Loucy (cell line): ENCODE measurements around the gene ADGRB3.

Experiments used
- H2AFZ ChIP-seq: fragments of 200-600 bp; sonication (generic); 2 replicates; pipeline ENCODE4 v1.6.0; 2016; ENCODE audit warnings: antibody characterized with exemption, mild to moderate bottlenecking, low read length, moderate library complexity
- H3F3A ChIP-seq: fragments of 200-600 bp; 2 replicates; pipeline ENCODE4 v1.6.0; 2016; ENCODE audit warnings: antibody characterized with exemption, low read depth, mild to moderate bottlenecking
- H3K27me3 ChIP-seq: fragments of 200-600 bp; sonication (generic); 2 replicates; pipeline ENCODE4 v1.6.1; 2014; ENCODE audit warnings: low read length, mild to moderate bottlenecking; ENCODE audit not compliant: insufficient read depth, poor library complexity, severe bottlenecking
- H3K36me3 ChIP-seq: fragments of 200-600 bp; sonication (generic); 2 replicates; pipeline ENCODE4 v1.6.1; 2016; ENCODE audit warnings: low read length; ENCODE audit not compliant: insufficient read depth
- H3K4me1 ChIP-seq: fragments of 200-600 bp; sonication (generic); 2 replicates; pipeline ENCODE4 v1.5.1; 2014; ENCODE audit warnings: low read length, mild to moderate bottlenecking; ENCODE audit not compliant: insufficient read depth, poor library complexity, severe bottlenecking
- H3K4me2 ChIP-seq: fragments of 200-600 bp; sonication (generic); 2 replicates; pipeline ENCODE4 v1.6.0; 2014; ENCODE audit warnings: antibody characterized with exemption, low read length, low read depth, mild to moderate bottlenecking; ENCODE audit not compliant: poor library complexity, severe bottlenecking
- H3K4me3 ChIP-seq: fragments of 200-600 bp; sonication (generic); 2 replicates; pipeline ENCODE4 v1.5.1; 2014; ENCODE audit warnings: low read length, mild to moderate bottlenecking, mixed read lengths; ENCODE audit not compliant: poor library complexity, severe bottlenecking
- H3K79me2 ChIP-seq: fragments of 200-600 bp; sonication (generic); 2 replicates; pipeline ENCODE4 v1.6.1; 2014; ENCODE audit warnings: low read length; ENCODE audit not compliant: insufficient read depth
- H3K9ac ChIP-seq: fragments of 200-600 bp; sonication (generic); 2 replicates; pipeline ENCODE4 v1.6.0; 2014; ENCODE audit warnings: mild to moderate bottlenecking, low read depth, low read length, moderate library complexity; ENCODE audit not compliant: poor library complexity, severe bottlenecking
- H3K9me2 ChIP-seq: fragments of 200-600 bp; sonication (generic); replicated peaks from 2 replicates; pipeline ENCODE4 v1.6.1; 2016; ENCODE audit warnings: low read depth, low read length, mixed read lengths
- H3K9me3 ChIP-seq: fragments of 200-600 bp; sonication (generic); 2 replicates; pipeline ENCODE4 v1.6.1; 2014; ENCODE audit warnings: mild to moderate bottlenecking, antibody characterized with exemption, low read length, low read depth; ENCODE audit not compliant: insufficient read depth
- H4K20me1 ChIP-seq: fragments of 200-600 bp; sonication (generic); 2 replicates; pipeline ENCODE4 v1.6.0; 2014; ENCODE audit warnings: antibody characterized with exemption, low read length, mild to moderate bottlenecking; ENCODE audit not compliant: insufficient read depth, poor library complexity, severe bottlenecking
- EZH2phosphoT487 ChIP-seq: fragments of 200-600 bp; IDR thresholded peaks from 2 replicates; pipeline ENCODE4 v1.6.1; 2018; ENCODE audit warnings: antibody characterized with exemption, mild to moderate bottlenecking, moderate library complexity, borderline replicate concordance
- TF ChIP-seq, protein P1 (sequence below): fragments of 200-600 bp; sonication (generic); conservative IDR thresholded peaks from 2 replicates; pipeline ENCODE4 v1.5.1; 2014; ENCODE audit warnings: mild to moderate bottlenecking, antibody characterized with exemption, low read length

ADGRB3 gene

DNA sequence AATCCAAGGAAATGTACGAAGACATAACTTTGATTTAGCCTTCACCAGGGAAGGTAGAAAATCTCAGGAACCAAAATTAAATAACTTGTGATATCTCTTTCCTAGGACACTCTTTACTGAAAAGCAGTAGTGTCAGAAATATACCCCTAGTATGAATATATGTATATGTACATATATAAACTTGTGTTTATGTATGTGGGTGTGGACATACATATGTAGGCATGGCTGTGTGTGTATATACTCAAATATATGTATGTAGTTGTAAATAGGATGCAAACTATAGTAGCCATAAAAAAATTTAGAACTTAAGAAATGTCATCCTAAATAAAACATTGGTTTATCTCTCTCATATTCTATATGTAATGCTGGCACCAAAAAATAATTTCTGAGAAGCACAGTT is 500.8 kb downstream of the ADGRB3 start:
- Histone ChIP-seq H3K79me2 (no peaks in the 10 kb centered on the region), H3F3A (no peaks in the 10 kb centered on the region), H3K36me3 (no peaks in the 10 kb centered on the region), H3K9ac (no peak overlapping the region), H3K9me3 (no peaks in the 10 kb centered on the region), H3K27me3 (no peaks in the 10 kb centered on the region), H3K4me2 (no peak overlapping the region), H2AFZ (no peak overlapping the region), H3K4me1 (no peaks in the 10 kb centered on the region), H3K4me3 (no peak overlapping the region), H3K9me2 (no peaks in the 10 kb centered on the region), H4K20me1 (no peaks in the 10 kb centered on the region)
- TF ChIP-seq, protein P1, sequence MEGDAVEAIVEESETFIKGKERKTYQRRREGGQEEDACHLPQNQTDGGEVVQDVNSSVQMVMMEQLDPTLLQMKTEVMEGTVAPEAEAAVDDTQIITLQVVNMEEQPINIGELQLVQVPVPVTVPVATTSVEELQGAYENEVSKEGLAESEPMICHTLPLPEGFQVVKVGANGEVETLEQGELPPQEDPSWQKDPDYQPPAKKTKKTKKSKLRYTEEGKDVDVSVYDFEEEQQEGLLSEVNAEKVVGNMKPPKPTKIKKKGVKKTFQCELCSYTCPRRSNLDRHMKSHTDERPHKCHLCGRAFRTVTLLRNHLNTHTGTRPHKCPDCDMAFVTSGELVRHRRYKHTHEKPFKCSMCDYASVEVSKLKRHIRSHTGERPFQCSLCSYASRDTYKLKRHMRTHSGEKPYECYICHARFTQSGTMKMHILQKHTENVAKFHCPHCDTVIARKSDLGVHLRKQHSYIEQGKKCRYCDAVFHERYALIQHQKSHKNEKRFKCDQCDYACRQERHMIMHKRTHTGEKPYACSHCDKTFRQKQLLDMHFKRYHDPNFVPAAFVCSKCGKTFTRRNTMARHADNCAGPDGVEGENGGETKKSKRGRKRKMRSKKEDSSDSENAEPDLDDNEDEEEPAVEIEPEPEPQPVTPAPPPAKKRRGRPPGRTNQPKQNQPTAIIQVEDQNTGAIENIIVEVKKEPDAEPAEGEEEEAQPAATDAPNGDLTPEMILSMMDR: no peak
- TF ChIP-seq EZH2phosphoT487: no peak

DNA sequence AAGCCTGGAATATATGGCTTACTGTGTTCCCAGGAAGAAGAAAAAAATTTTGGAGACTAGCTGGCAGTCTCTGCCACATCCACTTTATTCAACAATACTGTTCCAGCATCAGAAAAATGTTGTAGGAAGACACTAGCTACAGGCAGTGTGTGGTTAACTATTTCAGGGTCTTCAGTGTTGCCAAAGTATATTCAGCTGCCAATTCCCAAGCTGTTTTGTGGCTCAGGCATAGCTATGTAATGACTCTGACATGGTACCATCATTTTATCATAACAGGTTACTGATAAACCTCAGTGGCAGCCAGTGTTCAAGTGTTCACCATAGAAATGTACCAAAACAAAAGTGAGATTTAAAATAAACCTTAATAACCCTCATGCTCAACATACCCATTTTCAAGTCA is 503.1 kb downstream of the ADGRB3 start:
- TF ChIP-seq, protein P1: no peak
- no peak for TF ChIP-seq EZH2phosphoT487
- H3K4me2 ChIP-seq: no peak overlapping the region

DNA sequence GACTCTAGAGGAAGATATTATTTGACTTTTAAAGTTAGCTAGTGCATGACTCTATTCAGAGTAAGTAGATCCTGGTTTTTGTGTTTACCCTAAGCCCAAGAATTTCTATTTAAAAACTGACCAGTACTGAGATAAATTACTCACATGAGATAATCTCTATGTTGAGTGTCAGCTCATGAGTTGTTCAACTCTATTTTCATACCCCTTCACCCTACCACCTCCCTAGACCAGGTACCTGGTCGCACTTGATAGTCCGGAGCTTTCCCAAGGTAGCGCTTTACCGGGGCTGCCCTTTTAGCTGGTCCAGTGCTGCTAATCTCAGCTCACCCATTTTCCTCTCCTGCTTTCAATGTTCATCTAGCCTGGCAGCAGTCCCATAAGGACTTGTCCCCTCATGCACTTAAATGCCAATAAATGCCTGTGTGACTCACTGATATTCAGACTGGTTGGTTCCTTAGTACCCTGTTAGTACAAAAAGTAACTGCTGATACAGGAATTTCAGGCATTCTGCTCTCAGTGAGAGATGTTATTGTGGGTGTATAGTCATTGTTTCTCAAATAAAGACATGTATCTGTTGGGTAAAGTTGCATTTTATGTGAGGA is 503.9 kb downstream of the ADGRB3 start:
- H3K9ac ChIP-seq: no peak overlapping the region
- H3K9me3 ChIP-seq: no peaks in the 10 kb centered on the region
- no peaks in the 10 kb centered on the region for H4K20me1 ChIP-seq
- no peak overlapping the region for H3K4me3 ChIP-seq
- no peaks in the 10 kb centered on the region for H3K9me2 ChIP-seq
- no peak overlapping the region for H3K4me2 ChIP-seq
- no peaks in the 10 kb centered on the region for H3F3A ChIP-seq
- H2AFZ ChIP-seq: no peak overlapping the region
- TF ChIP-seq, protein P1: no peak
- no peaks in the 10 kb centered on the region for H3K79me2 ChIP-seq
- no peaks in the 10 kb centered on the region for H3K27me3 ChIP-seq
- H3K4me1 ChIP-seq: no peaks in the 10 kb centered on the region
- H3K36me3 ChIP-seq: no peaks in the 10 kb centered on the region

More for the DNA sequence above, 503.1 kb downstream of the ADGRB3 start:
- Histone ChIP-seq H4K20me1 (no peaks in the 10 kb centered on the region), H3K36me3 (no peaks in the 10 kb centered on the region), H3K9me3 (no peaks in the 10 kb centered on the region), H3K9me2 (no peaks in the 10 kb centered on the region), H3K4me3 (no peak overlapping the region), H2AFZ (no peak overlapping the region), H3F3A (no peaks in the 10 kb centered on the region), H3K4me1 (no peaks in the 10 kb centered on the region), H3K27me3 (no peaks in the 10 kb centered on the region), H3K9ac (no peak overlapping the region), H3K79me2 (no peaks in the 10 kb centered on the region)
